Left cardiac atrium (tissue), 4 donors: ENCODE results near the gene NEIL1. TPM values are rescaled to one million over a fixed set of nuclear protein-coding genes. Genes with fewer than 3 reads are reported as not detected.
"Not testable (repeated sequence)": the region's sequence is repeated elsewhere in the genome, so short reads cannot be mapped to it uniquely, and the experiment has no call there.

ENCODE experiments used
- ATAC-seq, 2 donors: fragments of 200-7000 bp; cut with Tn5 transposase; one replicate each; pipeline ENCODE4 v1.9.1; 2020; ENCODE audit warnings: mild to moderate bottlenecking in 2 of 2, moderate library complexity in 2 of 2
- DNase-seq: peaks from one replicate; pipeline ENCODE4 v3.0.0-alpha.2; 2020
- intact Hi-C, 2 donors: fragments of 100-400 bp; cut with DNase I; formaldehyde crosslinking; loops; one replicate each; pipeline versions ENCODE4 v1.14.1 to v1.15.1; 2022 to 2023
- total RNA-seq, 2 donors: library from RNA; stranded (reverse); fragmentation: NEBNext Ultra II Directional; extraction: Animal tissue kit (Norgen Biotek cat#: 25700); gene quantifications; one replicate each; pipeline ENCODE4 v1.2.1, GENCODE V29; 2021
- donor health status: DM: no; HTN: yes; CAD: no.
- donor health status: DM: no; HTN: yes; CAD: no; lungs with severe emphysema.
- donor health status: DM: yes; HTN: yes; CAD: no.
- donor health status: Dilated cardiomyopathy.

NEIL1 gene
- total RNA-seq, 2 donors from 2014 or later: 9.5 to 12.1 TPM

DNA sequence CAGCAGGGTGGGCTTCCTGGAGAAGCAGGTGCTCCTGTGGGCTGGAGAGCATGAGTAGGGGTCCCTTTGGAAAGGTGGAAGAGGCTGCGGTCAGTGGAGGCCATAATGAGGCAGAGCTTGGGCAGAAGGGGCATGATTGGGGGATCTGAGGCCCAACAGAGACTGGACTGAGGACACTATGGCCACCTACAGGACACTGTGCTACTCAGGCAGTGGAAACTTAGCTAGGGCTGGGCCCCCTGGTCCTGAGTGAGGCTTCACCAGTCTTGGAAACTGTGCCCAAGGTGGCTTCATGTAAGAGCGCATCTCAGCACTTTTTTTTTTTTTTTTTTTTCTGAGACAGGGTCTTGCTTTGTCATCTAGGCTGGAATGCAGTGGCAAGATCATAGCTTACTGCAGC lies 17.3 kb upstream of the NEIL1 start:
- no peak for DNase-seq
- ATAC-seq: no peak
- intact Hi-C loops: no loop called here

DNA sequence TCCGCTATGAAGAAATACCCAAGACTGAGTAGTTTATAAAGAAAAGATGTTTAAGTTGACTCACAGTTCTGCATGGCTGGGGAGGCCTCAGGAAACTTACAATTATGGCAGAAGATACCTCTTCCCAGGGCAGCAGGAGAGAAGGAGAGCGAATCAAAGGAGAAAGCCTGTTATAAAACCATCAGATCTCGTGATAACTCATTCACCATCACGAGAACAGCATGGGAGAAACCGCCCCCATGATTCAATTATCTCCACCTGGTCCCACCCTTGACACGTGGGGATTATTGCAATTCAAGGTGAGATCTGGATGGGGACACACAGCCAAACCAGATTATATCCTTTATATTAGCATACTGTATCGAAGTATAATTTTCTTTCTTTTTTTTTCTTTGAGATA lies 14.7 kb upstream of the NEIL1 start:
- intact Hi-C loops, ATAC-seq, DNase-seq: not testable (repeated sequence)

DNA sequence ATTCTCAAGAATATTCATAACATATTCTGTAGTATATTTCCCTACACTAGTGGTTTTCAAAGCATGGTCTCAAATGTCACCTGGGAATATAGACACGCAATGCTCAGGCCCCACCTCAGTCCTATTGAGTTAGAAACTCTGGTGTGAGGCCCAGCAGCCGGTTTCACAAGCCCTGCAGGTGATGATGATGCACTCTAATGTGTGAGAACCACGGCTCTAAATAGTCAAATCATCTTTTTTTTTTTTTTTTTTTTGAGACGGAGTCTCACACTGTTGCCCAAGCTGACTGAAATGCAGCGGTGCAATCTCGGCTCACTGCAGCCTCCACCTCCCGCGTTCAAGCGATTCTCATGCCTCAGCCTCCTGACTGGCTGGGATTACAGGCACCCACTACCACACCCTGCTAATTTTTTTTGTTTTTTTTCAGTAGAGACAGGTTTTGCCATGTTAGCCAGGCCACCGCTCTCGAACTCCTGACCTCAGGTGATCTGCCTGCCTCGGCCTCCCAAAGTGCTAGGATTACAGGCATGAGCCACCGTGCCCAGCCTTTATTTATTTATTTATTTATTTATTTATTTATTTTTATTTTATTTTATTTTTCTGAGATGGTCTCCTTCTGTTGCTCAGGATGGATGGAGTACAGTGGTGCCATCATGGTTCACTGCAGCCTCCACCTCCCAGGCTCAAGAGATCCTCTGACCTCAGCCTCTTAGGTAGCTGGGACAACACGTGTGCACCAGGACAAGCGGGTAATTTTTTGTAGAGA lies 13.0 kb upstream of the NEIL1 start:
- ATAC-seq, intact Hi-C loops: not testable (repeated sequence)

DNA sequence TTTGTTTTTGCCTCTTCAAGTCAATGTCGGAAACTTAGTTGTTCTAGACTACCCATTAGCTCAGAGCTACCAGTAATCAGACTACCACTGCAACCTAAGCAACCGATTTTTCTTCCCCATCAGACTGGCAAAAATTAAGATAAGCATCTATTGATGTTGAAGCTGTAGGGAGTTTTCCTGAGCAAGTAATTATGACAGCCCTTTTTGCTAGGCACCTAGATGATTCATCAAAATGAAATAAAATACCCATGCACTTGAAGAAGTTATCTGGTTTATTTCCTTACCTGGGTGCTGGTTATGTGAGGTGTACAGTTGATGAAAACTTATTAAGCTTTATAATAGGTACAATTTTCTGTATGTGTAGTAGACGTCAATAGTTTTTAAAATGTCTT lies 11.5 kb upstream of the NEIL1 start:
- ATAC-seq (no peak), DNase-seq (no peak)
- intact Hi-C loops: no loop called here

More for the DNA sequence above, 13.0 kb upstream of the NEIL1 start:
- not testable (repeated sequence) for DNase-seq

DNA sequence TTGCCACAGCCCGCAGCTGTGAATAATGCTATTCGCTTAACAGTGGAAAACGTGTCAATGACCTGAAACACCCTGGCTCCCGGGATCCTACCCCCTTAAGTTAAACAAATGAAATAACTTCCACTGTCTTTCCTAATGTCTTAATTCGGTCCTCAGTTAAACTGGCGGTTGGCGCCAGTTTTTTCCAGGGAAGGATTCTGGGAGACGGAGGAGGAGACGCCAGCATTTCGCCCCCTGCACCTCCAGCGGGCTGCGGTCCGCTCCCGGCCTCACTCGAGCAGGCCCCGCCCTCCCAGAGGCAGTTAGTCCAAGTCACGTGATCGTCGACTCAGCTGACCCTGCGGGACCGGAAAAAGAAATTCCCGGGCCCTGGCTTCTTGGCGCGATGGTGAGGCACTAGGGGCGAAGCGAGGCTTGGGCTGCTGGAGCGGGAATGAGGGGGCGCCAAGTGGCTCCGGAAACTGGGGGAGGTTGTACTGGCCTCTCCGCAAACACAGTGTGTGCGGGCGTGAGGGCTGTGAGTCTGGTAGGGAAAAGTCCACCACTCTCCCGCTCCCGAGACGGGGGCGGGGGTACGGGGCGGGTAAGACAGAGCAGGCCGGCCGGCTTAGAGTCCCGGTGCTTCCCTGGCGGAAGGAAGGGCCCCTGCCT lies 11.0 kb upstream of the NEIL1 start, which contains the start of gene COMMD4:
Gene COMMD4 (plus strand): TSS at position 359 of the 651 bp plus-strand sequence. CDS start 27 bp downstream, at position 386.
- ATAC-seq (peak; percentile 96 to 97), DNase-seq (peak; percentile 97)
- intact Hi-C loops: no loop called here

DNA sequence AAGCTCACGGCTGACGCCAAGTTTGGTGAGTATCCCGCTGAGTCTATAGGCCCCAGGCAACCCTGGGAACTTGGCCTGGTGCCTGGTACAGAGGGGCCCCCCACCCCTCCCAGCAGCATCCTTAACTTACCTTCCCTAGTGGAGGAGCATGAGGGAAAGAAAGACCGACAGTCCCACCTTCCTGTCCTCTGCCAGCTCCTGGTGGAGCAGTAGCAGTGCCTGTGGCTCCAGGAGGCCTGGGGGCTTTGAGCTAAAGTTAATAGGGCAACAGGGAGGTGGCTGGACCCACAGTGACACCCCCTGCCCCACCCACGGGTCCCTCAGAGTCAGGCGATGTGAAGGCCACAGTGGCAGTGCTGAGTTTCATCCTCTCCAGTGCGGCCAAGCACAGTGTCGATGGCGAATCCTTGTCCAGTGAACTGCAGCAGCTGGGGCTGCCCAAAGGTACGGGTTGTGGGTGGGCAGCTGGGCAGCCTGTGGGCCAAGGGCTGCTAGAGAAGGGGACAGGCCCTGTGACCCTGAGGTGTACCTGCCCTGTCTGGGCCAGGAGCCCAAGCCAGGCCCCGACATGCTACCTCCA lies 8.1 kb upstream of the NEIL1 start:
- intact Hi-C loops: no loop called here

DNA sequence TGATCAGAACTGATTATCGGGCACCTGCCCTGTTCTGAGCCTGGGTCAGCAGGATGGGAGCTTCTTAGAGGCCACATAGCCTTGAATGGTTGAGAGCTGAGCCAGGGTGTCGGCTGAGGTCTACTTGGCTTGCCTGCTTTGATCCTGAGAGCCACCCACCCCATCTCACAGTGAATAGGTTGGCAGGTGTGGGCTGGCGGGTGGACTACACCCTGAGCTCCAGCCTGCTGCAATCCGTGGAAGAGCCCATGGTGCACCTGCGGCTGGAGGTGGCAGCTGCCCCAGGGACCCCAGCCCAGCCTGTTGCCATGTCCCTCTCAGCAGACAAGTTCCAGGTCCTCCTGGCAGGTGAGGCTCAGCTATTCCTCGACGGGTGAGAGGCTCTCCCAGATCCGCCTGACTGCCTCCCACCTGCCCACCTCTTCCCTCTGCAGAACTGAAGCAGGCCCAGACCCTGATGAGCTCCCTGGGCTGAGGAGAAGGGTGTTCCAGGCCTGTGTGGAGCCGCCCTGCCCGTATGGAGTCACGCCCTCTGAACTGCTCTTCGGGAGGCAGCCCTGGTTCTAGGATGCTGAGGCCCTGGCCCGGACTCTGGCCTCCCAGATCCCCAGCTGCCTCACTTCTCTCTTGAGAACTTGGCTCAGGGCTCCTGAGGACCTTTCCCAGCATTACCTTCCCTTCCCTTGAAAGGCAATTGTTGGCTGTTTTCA lies 7.2 kb upstream of the NEIL1 start:
- ATAC-seq (no peak), DNase-seq (no peak)
- intact Hi-C loops: no loop called here

More for the DNA sequence above, 8.1 kb upstream of the NEIL1 start:
- ATAC-seq: no peak
- DNase-seq: no peak

DNA sequence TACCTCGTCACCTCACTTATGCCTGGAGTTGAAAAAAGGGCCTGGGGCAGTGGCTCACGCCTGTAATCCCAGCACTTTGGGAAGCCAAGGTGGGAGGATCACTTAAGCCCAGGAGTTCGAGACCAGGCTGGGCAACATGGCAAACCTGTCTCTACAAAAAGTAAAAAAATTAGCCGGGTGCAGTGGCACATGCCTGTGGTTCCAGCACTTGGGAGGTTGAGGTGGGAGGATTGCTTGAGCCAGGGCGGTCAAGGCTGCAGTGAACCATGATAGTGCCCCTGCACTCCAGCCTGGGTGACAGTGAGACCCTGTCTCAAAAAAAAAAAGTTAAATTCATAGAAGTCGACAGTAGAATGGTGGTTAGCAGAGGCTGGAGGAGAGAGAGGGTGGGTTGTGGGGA lies 4.6 kb upstream of the NEIL1 start:
- DNase-seq: no peak
- ATAC-seq: no peak

DNA sequence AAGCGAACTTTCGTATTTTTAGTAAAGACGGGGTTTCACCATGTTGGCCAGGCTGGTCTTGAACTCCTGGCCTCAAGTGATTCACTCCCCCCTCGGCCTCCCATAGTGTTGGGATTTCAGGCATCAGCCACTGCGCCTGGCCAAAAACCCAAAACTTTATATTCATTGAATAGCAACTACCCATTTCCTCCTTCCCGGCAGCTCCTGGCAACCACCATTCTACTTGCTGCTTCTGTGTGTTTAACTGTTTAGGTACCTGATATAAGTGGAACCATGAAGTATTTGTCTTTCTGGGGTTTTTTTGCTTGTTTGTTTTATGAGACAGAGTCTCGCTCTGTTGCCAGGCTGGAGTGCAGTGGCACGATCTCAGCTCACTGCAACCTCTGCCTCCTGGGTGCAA lies 2.9 kb upstream of the NEIL1 start:
- ATAC-seq, intact Hi-C loops, DNase-seq: not testable (repeated sequence)

More for the DNA sequence above, 4.6 kb upstream of the NEIL1 start:
- intact Hi-C loops: no loop called here

DNA sequence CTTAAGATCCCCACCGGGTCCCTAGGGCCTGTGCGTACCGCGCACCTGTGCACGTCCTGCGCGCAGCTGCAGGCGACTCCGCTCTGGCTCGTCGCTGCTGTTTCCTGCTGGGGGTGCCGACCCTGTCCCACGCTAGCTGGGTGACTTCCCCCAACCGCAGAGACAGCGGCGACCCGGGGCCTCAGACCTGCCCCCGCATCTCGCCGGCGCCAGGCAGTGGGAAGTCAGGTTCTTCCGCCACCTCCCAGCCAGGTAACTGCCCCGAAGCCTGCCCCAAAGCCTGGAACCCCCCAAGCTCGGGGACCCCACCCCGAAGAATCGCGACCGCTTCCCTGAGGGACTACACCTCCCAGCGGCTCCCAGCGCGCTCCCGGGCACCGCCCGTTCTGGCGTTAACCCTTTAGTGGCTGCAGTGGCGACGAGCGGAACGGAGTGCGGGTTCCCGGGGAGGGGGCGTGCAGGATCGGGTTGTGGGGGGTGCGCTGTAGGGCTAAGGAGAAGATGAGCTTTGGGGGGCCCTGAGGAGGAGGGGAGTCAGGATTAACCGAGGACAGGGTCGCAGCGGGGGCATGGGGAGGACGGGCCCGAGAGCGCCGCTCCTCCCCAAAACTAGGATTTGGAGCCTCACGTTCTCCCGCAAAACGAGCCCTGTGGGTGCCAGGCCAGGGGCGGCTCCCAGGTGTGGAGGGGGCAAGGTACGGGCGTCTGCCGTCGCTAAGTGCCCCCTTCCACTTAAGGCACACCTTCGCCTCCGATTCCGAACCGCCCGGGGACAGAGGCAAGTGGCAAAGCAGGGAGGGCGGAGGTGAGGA lies 589 bp downstream of the NEIL1 start:
- peak; percentile 79 to 80 for ATAC-seq
- intact Hi-C loops: no loop called here

DNA sequence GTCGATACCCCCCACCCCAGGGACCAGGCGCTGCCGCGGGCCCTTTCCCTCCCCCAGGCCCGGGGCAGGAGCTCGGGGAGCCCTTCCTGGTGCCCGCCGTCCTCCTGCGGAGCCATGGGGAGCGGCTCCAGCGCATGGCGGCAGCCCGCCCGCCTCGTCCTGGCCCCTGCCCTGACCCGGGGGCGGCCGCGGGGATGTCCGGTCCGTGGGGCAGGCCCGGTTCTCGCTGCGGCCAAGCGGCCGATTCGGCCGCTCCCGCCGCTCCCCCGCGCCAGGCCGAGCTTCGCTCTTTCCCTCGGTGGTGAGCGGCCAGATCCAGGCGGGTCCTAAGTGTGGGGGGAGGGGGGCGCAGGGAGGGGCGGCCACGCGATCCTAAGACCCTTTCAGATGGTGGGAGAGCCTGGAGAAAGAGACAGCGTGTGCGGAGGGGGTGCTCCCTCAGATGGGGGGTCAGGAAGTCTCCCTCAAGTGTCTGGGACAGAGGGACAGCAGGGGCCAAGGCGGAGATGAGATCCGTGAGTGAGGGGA lies 1.3 kb downstream of the NEIL1 start:
- ATAC-seq: peak; percentile 50 to 51
- intact Hi-C loops: no loop called here
- peak; percentile 44 for DNase-seq

More for the DNA sequence above, 589 bp downstream of the NEIL1 start:
- peak; percentile 74 for DNase-seq

DNA sequence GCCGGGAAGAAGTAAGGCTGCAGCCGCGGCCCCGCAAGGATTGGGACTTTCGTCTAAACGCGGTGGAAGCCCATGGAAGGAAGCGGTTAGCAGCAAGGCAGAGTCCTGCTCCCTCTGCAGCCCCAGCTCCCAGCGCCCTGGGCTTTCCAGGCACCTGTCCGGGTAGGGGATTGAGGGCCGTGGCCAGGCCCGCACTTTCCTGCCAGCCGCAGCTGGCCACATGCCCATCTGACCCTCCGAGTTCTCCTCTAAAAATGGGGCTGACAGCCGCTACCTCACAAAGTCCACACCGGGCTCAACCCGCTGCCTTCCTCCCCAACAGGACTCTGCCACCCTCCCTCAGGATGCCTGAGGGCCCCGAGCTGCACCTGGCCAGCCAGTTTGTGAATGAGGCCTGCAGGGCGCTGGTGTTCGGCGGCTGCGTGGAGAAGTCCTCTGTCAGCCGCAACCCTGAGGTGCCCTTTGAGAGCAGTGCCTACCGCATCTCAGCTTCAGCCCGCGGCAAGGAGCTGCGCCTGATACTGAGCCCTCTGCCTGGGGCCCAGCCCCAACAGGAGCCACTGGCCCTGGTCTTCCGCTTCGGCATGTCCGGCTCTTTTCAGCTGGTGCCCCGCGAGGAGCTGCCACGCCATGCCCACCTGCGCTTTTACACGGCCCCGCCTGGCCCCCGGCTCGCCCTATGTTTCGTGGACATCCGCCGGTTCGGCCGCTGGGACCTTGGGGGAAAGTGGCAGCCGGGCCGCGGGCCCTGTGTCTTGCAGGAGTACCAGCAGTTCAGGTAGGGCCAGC lies 1.9 kb downstream of the NEIL1 start:
- ATAC-seq (peak; percentile 6 to 11), DNase-seq (peak; percentile 34)
- intact Hi-C loops: no loop called here

DNA sequence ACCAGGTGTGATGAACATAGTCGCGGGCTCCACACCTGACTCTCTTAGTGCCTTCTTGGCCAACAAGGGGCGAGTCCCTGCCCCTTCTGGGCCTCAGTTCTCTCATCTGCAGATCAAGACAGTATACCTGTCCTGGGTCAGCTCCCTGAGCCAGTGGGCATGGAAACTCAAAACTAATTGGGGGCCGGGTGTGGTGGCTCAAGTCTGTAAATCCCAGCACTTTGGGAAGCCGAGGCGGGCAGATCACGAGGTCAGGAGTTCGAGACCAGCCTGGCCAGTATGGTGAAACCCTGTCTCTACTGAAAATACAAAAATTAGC lies 2.5 kb downstream of the NEIL1 start:
- ATAC-seq, intact Hi-C loops: not testable (repeated sequence)
- peak; percentile 22 for DNase-seq

DNA sequence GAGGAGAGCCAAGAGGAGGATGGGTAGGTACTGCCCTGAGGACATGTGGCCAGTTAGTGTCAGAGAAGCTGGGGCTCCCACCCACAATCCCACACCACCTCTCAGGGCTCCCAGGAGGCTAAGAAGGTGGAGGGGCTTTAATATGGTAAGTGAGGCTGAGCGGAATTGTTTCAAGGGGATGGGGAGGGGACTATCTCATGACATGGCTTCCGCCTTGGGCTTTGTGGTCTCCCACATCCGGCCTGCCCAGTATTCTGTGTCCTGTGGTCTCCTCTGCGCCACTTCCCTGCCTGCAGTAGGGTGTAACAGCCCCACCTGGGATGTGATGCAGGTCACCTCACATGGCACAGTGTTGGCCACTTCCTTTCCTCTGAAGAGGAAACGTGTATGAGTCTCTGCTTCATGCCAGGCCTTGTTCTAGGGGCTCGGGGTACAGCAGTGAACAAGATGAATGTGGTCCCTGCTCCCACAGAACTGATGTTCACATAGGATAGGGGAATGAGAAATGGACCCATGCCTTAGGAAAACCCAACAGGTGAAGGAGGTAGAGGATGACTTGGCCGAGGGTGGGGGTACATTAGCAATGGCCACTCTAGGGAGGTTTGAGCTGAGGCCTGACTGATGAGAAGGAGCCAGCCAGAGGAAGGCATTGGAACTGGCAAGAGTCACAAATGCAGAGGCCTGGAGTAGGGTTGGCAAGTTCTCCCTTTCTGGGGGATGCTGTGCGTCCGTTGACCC lies 3.2 kb downstream of the NEIL1 start:
- DNase-seq (peak; percentile 35), ATAC-seq (peak in 1 of 2 donors; percentile 3)
- intact Hi-C loops: no loop called here

DNA sequence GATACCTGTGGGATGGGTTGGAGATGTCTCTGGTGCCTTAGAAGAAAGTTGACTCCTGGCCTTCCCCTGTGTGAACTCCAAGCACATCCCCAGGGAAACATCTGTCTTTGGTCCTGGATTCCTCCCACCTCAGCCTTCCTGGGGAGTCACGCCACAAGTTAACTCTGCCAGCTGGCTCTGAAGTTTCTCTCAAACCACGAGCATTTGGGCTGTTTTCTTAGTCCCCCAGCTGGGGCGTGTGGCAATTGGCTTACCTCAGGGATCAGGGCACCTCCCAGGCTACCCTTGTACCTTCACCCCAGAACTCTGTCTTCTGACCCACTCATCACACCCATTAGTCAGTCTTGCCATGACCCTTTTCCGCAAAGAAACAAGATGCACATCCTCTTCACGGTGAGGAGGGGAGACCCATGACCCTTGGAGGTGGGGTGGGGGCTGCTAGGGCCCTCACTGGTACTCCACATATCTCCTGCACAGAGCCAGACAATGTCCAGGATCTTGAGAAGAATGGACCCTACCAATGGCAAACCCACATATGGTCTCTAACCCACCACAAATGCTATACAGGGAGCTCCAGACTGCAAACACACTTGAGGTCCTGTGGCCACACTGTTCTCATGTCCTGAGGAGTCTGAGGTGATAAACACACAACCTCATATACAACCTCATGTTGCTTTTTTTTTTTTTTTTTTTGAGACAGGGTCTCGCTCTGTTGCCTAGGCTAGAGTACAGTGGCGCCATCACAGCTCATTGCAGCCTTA lies 3.9 kb downstream of the NEIL1 start:
- DNase-seq (peak; percentile 17), ATAC-seq (no peak)
- intact Hi-C loops: no loop called here
